MM.1S (cell line): ENCODE measurements around the gene GPR50.
A peak's percentile ranks its signal among the peaks of the same experiment; 100 is the strongest.

Experiments
- DNase-seq: peaks from one replicate; pipeline ENCODE4 v3.0.0-alpha.2; 2015
- H2AFZ ChIP-seq: fragments of 300-600 bp; sonication (generic); 2 replicates; pipeline ENCODE4 v1.6.0; 2016; ENCODE audit warnings: antibody characterized with exemption, low read length
- H3F3A ChIP-seq: fragments of 300-600 bp; sonication (generic); 2 replicates; pipeline ENCODE4 v1.6.1; 2016; ENCODE audit warnings: mild to moderate bottlenecking, antibody characterized with exemption, low read length, moderate library complexity, mixed read lengths; ENCODE audit not compliant: insufficient read depth
- H3K27ac ChIP-seq: fragments of 300-600 bp; sonication (generic); 2 replicates; pipeline ENCODE4 v1.5.1; 2016; ENCODE audit warnings: mild to moderate bottlenecking, low read length
- H3K27me3 ChIP-seq: fragments of 300-600 bp; sonication (generic); replicated peaks from 2 replicates; pipeline ENCODE4 v1.6.0; 2016; ENCODE audit warnings: low read length; ENCODE audit not compliant: insufficient read depth
- H3K36me3 ChIP-seq: fragments of 300-600 bp; sonication (generic); replicated peaks from 2 replicates; pipeline ENCODE4 v1.6.1; 2016; ENCODE audit warnings: mild to moderate bottlenecking, low read length, mixed read lengths; ENCODE audit not compliant: insufficient read depth
- H3K4me1 ChIP-seq: fragments of 300-600 bp; sonication (generic); 2 replicates; pipeline ENCODE4 v1.6.1; 2016; ENCODE audit warnings: low read length, mixed read lengths
- H3K4me2 ChIP-seq: fragments of 300-600 bp; sonication (generic); 2 replicates; pipeline ENCODE4 v1.6.0; 2016; ENCODE audit warnings: low read depth, low read length
- H3K4me3 ChIP-seq: fragments of 300-600 bp; sonication (generic); 2 replicates; pipeline ENCODE4 v1.5.1; 2016; ENCODE audit warnings: low read length, mixed read lengths
- H3K79me2 ChIP-seq: fragments of 300-600 bp; sonication (generic); 2 replicates; pipeline ENCODE4 v1.6.1; 2016; ENCODE audit warnings: mixed run types, low read length, mixed read lengths
- H3K9ac ChIP-seq: fragments of 300-600 bp; sonication (generic); 2 replicates; pipeline ENCODE4 v1.6.1; 2016; ENCODE audit warnings: low read length, mixed read lengths
- H3K9me2 ChIP-seq: fragments of 300-600 bp; sonication (generic); replicated peaks from 2 replicates; pipeline ENCODE4 v1.6.1; 2016; ENCODE audit warnings: mild to moderate bottlenecking, low read length, mixed read lengths; ENCODE audit not compliant: insufficient read depth
- H3K9me3 ChIP-seq: fragments of 300-600 bp; sonication (generic); replicated peaks from 2 replicates; pipeline ENCODE4 v1.6.1; 2016; ENCODE audit warnings: mild to moderate bottlenecking, low read length, mixed read lengths; ENCODE audit not compliant: insufficient read depth
- H4K20me1 ChIP-seq: fragments of 300-600 bp; sonication (generic); 2 replicates; pipeline ENCODE4 v1.6.1; 2016; ENCODE audit warnings: mild to moderate bottlenecking, low read length, moderate library complexity, mixed read lengths; ENCODE audit not compliant: insufficient read depth
- EZH2 ChIP-seq: fragments of 300-600 bp; sonication (generic); optimal IDR thresholded peaks from 2 replicates; pipeline ENCODE3; 2017; ENCODE audit warnings: low read depth, mild to moderate bottlenecking, antibody characterized with exemption, low read length, mixed read lengths
- EZH2phosphoT487 ChIP-seq: fragments of 300-600 bp; sonication (generic); IDR thresholded peaks from 2 replicates; pipeline ENCODE4 v1.6.1; 2018; ENCODE audit warnings: antibody characterized with exemption, low read length
- TF ChIP-seq, protein P1 (sequence below): fragments of 300-600 bp; sonication (generic); IDR thresholded peaks from 2 replicates; pipeline ENCODE4 v1.5.1; 2016; ENCODE audit warnings: antibody characterized with exemption, low read length, mixed read lengths

The GPR50 gene

DNA sequence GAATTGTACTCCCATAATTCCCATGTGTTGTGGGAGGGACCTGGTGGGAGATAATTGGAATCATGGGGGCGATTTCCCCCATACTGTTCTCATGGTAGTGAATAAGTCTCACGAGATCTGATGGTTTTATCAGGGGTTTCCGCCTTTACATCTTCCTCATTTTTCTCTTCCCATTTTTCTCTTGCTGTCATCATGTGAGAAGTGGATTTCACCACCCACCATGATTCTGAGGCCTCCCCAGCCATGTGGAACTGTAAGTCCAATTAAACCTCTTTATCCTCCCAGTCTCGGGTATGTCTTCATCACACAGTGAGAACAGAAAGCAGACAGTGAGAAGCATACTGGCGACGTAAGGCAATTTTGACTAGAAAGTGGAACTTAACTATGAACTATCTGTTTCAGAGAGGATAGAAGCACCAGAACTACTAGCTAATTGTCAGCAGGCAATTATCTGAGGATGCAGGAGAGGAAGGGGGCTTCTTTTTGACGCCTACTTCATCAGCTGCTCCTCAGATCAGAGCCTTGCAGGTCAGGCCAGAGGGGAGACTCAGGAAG is 8.5 kb upstream of the GPR50 start:
- H3K4me1 ChIP-seq, result no peaks in the 10 kb centered on the region
- no peaks in the 10 kb centered on the region for H3F3A ChIP-seq
- no peak overlapping the region for H2AFZ ChIP-seq
- no peaks in the 10 kb centered on the region for H3K79me2 ChIP-seq
- TF ChIP-seq EZH2, result no peak
- TF ChIP-seq EZH2phosphoT487, result no peak
- TF ChIP-seq, protein P1, sequence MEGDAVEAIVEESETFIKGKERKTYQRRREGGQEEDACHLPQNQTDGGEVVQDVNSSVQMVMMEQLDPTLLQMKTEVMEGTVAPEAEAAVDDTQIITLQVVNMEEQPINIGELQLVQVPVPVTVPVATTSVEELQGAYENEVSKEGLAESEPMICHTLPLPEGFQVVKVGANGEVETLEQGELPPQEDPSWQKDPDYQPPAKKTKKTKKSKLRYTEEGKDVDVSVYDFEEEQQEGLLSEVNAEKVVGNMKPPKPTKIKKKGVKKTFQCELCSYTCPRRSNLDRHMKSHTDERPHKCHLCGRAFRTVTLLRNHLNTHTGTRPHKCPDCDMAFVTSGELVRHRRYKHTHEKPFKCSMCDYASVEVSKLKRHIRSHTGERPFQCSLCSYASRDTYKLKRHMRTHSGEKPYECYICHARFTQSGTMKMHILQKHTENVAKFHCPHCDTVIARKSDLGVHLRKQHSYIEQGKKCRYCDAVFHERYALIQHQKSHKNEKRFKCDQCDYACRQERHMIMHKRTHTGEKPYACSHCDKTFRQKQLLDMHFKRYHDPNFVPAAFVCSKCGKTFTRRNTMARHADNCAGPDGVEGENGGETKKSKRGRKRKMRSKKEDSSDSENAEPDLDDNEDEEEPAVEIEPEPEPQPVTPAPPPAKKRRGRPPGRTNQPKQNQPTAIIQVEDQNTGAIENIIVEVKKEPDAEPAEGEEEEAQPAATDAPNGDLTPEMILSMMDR, result no peak
- no peaks in the 10 kb centered on the region for H3K9me2 ChIP-seq
- peak; percentile 18 for DNase-seq
- H3K4me3 ChIP-seq, result no peak overlapping the region
- H4K20me1 ChIP-seq, result no peaks in the 10 kb centered on the region
- H3K27ac ChIP-seq, result no peak overlapping the region
- no peaks in the 10 kb centered on the region for H3K27me3 ChIP-seq
- no peaks in the 10 kb centered on the region for H3K9me3 ChIP-seq
- no peak overlapping the region for H3K4me2 ChIP-seq
- no peaks in the 10 kb centered on the region for H3K36me3 ChIP-seq
- no peak overlapping the region for H3K9ac ChIP-seq

GRCh38 chrX:151169783-151170182 is 6.6 kb upstream of the GPR50 start:
- H3K9me3 ChIP-seq, result no peaks in the 10 kb centered on the region
- H3F3A ChIP-seq, result no peaks in the 10 kb centered on the region

GRCh38 chrX:151174581-151175282 is 1.7 kb upstream of the GPR50 start:
- TF ChIP-seq, protein P1, result no peak
- TF ChIP-seq EZH2 (no peak), EZH2phosphoT487 (no peak)
- no peaks in the 10 kb centered on the region for H3K79me2 ChIP-seq
- no peak overlapping the region for H3K4me2 ChIP-seq
- H3K27me3 ChIP-seq, result peaks cover 8% of the 10 kb centered on the region; the same call in 1 of the 2 replicates
- H3K9me3 ChIP-seq, result no peaks in the 10 kb centered on the region
- no peak for DNase-seq
- no peaks in the 10 kb centered on the region for H3K9me2 ChIP-seq
- no peak overlapping the region for H3K9ac ChIP-seq
- no peaks in the 10 kb centered on the region for H3K4me1 ChIP-seq
- no peak overlapping the region for H3K27ac ChIP-seq
- no peak overlapping the region for H3K4me3 ChIP-seq
- no peaks in the 10 kb centered on the region for H3K36me3 ChIP-seq
- no peaks in the 10 kb centered on the region for H4K20me1 ChIP-seq
- H2AFZ ChIP-seq, result no peak overlapping the region
- H3F3A ChIP-seq, result no peaks in the 10 kb centered on the region

More at GRCh38 chrX:151169783-151170182, 6.6 kb upstream of the GPR50 start:
- no peak overlapping the region for H3K4me3 ChIP-seq
- no peaks in the 10 kb centered on the region for H3K36me3 ChIP-seq
- H3K27me3 ChIP-seq, result no peaks in the 10 kb centered on the region
- H3K27ac ChIP-seq, result no peak overlapping the region
- no peaks in the 10 kb centered on the region for H3K79me2 ChIP-seq
- no peak overlapping the region for H2AFZ ChIP-seq
- no peak overlapping the region for H3K9ac ChIP-seq
- no peaks in the 10 kb centered on the region for H3K4me1 ChIP-seq
- H3K9me2 ChIP-seq, result no peaks in the 10 kb centered on the region
- H4K20me1 ChIP-seq, result no peaks in the 10 kb centered on the region
- TF ChIP-seq EZH2phosphoT487, result no peak
- no peak for TF ChIP-seq EZH2
- TF ChIP-seq, protein P1, result no peak
- DNase-seq, result no peak
- no peak overlapping the region for H3K4me2 ChIP-seq
